Testis (tissue), 5 donors: ENCODE measurements around the gene PHF24. TPM values are rescaled to one million over a fixed set of nuclear protein-coding genes. Genes with fewer than 3 reads are reported as not detected.
"Not testable (repeated sequence)": the region's sequence is repeated elsewhere in the genome, so short reads cannot be mapped to it uniquely, and the experiment has no call there.

ENCODE experiments used
- DNase-seq: peaks from one replicate; pipeline ENCODE4 v3.0.0-alpha.2; 2019
- H3K27ac ChIP-seq, 2 donors: fragments of 200-600 bp; sonication (generic); one replicate each; pipeline ENCODE4 v1.5.1; 2019
- H3K27me3 ChIP-seq: fragments of 200-600 bp; sonication (generic); one replicate; pipeline ENCODE4 v1.5.1; 2019
- H3K36me3 ChIP-seq: fragments of 200-600 bp; sonication (generic); one replicate; pipeline ENCODE4 v1.5.1; 2017; ENCODE audit warnings: low read depth; ENCODE audit errors: missing control alignments
- H3K4me1 ChIP-seq: fragments of 200-600 bp; sonication (generic); one replicate; pipeline ENCODE4 v1.5.1; 2019
- H3K4me3 ChIP-seq, 2 donors: fragments of 200-600 bp; sonication (generic); one replicate each; pipeline ENCODE4 v1.5.1; 2017 to 2019
- H3K9me3 ChIP-seq: fragments of 200-600 bp; sonication (generic); one replicate; pipeline ENCODE4 v1.5.1; 2017
- CTCF ChIP-seq, 3 experiments: fragments of 450-650 bp in 2 of 3; fragments of 200-600 bp in 1 of 3; sonication (generic) in 1 of 3; IDR thresholded peaks; one replicate each; pipeline ENCODE4 v1.5.1; 2016 to 2019; ENCODE audit warnings: antibody characterized with exemption in 3 of 3, mild to moderate bottlenecking in 2 of 3, moderate library complexity in 1 of 3
- POLR2A ChIP-seq: fragments of 450-650 bp; IDR thresholded peaks from one replicate; pipeline ENCODE4 v1.6.1; 2017; ENCODE audit warnings: antibody characterized with exemption, mild to moderate bottlenecking, moderate library complexity
- WGBS, 2 donors: methylation state at CpG; one replicate each; pipeline ENCODE4 v1.1.5; 2018; 5-methylcytosine and 5-hydroxymethylcytosine counted together
- intact Hi-C: fragments of 100-400 bp; cut with DNase I; formaldehyde crosslinking; loops from one replicate; pipeline ENCODE4 v1.15.1; 2023; ENCODE audit warnings: low total_unique reads
- long read RNA-seq, 2 donors: transcript quantifications; one replicate each; lab custom pipeline, GENCODE V29; 2026
- polyA plus RNA-seq: library from polyadenylated mRNA; stranded (reverse); fragments of 350-450 nt; fragmentation: Illumina TruSeq; extraction: RNeasy Lipid Tissue Mini Kit (QIAGEN cat#74804); gene quantifications from one replicate; pipeline ENCODE4 v1.2.3, GENCODE V29; 2014; ENCODE audit warnings: low read depth, low replicate concordance; ENCODE audit not compliant: insufficient read depth
- total RNA-seq, 2 donors: library from RNA; depleted of rRNA; stranded (reverse); fragments of >200 nt; gene quantifications; one replicate each; pipeline ENCODE4 v1.2.3, GENCODE V29; 2016

Gene PHF24
- total RNA-seq, result 100 to 1,000 TPM in 1 of 2 donors, 10 to 100 TPM in 1; 93.3 to 132 TPM
- 44.8 TPM for polyA plus RNA-seq
- long read RNA-seq, donor 1, full-length matches to known transcripts, result 12 of 12 reads
- long read RNA-seq, donor 1, partial matches to known transcripts, result 0 of 12 reads
- long read RNA-seq, donor 1, other reads (novel, unspliced or antisense), result 0 of 12 reads
- long read RNA-seq, donor 2, full-length matches to known transcripts, result 5 of 5 reads
- long read RNA-seq, donor 2, partial matches to known transcripts, result 0 of 5 reads
- long read RNA-seq, donor 2, other reads (novel, unspliced or antisense), result 0 of 5 reads

- Histone ChIP-seq H3K27me3 (no peaks in the 10 kb centered on the region), H3K4me1 (peaks cover 25% of the 10 kb centered on the region), H3K27ac (peak within 1 kb of the TSS; percentile 79 to 80), H3K4me3 (peak within 1 kb of the TSS; percentile 61 to 69), H3K9me3 (no peaks in the 10 kb centered on the region), H3K36me3 (no peaks in the 10 kb centered on the region)
- intact Hi-C loops, result no loop called here
- WGBS, 2 donors, result 1 to 23% methylated on average over 4 to 45 of the region's 116 CpGs
- peak; percentile 77 for DNase-seq
- TF ChIP-seq CTCF (IDR thresholded peaks at IDR 0.05) (no peak), POLR2A (no peak)
Measured at GRCh38 chr9:34957492-34958410, at the start of gene PHF24. TSS of gene PHF24 (plus strand) at chr9:34958285. CDS start at chr9:34971299, 13,014 bp downstream.

- WGBS, 2 donors, result 50% methylated on average over 4 of the region's 4 CpGs; no CpG with 5 or more reads in 1 of the 2 donors
- no peaks in the 10 kb centered on the region for H3K9me3 ChIP-seq
- DNase-seq, result peak; percentile 54
Measured at GRCh38 chr9:34927061-34927460, 31.0 kb upstream of the PHF24 start.

GRCh38 chr9:34928921-34929320 is 29.2 kb upstream of the PHF24 start:
- Histone ChIP-seq H3K27me3 (no peaks in the 10 kb centered on the region), H3K9me3 (no peaks in the 10 kb centered on the region), H3K4me1 (peaks cover under 1% of the 10 kb centered on the region), H3K27ac (no peak overlapping the region), H3K36me3 (no peaks in the 10 kb centered on the region), H3K4me3 (no peak overlapping the region)
- WGBS, 2 donors, result 89% methylated on average over 1 of the region's 1 CpG
- intact Hi-C loops, result no loop called here
- TF ChIP-seq CTCF (IDR thresholded peaks at IDR 0.05) (no peak), POLR2A (no peak)
- DNase-seq, result no peak

More at GRCh38 chr9:34927061-34927460, 31.0 kb upstream of the PHF24 start:
- no peaks in the 10 kb centered on the region for H3K27me3 ChIP-seq
- H3K4me1 ChIP-seq, result no peaks in the 10 kb centered on the region
- no peak overlapping the region for H3K4me3 ChIP-seq
- no peak overlapping the region for H3K27ac ChIP-seq
- H3K36me3 ChIP-seq, result no peaks in the 10 kb centered on the region
- no peak for TF ChIP-seq POLR2A
- no peak for TF ChIP-seq CTCF (IDR thresholded peaks at IDR 0.05)
- intact Hi-C loops, result no loop called here

GRCh38 chr9:34929506-34930102 is 28.5 kb upstream of the PHF24 start:
- H3K36me3 ChIP-seq, result no peaks in the 10 kb centered on the region
- H3K4me3 ChIP-seq, result no peak overlapping the region
- intact Hi-C loops, result no loop called here
- H3K9me3 ChIP-seq, result no peaks in the 10 kb centered on the region
- 40 to 43% methylated on average over 7 of the region's 7 CpGs for WGBS, 2 donors
- peak; percentile 67 for DNase-seq
- H3K27me3 ChIP-seq, result no peaks in the 10 kb centered on the region
- H3K4me1 ChIP-seq, result peaks cover 8% of the 10 kb centered on the region
- TF ChIP-seq CTCF (IDR thresholded peaks at IDR 0.05) (peak in 1 of 3 experiments; percentile 34), POLR2A (no peak)
- no peak overlapping the region for H3K27ac ChIP-seq

- H3K9me3 ChIP-seq, intact Hi-C loops, H3K27me3 ChIP-seq, H3K4me3 ChIP-seq, H3K36me3 ChIP-seq: not testable (repeated sequence)
- peak overlapping the region in 1 of 2 donors; percentile 50 for H3K27ac ChIP-seq
- peak; percentile 84 for DNase-seq
- peaks cover 36% of the 10 kb centered on the region for H3K4me1 ChIP-seq
Measured at GRCh38 chr9:34939989-34940388, 18.1 kb upstream of the PHF24 start.
